Measurements from ENCODE around the gene CLSTN3. TPM values are rescaled to one million over a fixed set of nuclear protein-coding genes. Genes with fewer than 3 reads are reported as not detected.
A peak's percentile ranks its signal among the peaks of the same experiment; 100 is the strongest.

CLSTN3 gene
- total and polyA plus RNA-seq, 9 of the 15 experiments (the other 6 are each of a cell fraction or from before 2014, with no cell fraction given) = 0.08 to 23.2 (median 11.0) TPM

DNA sequence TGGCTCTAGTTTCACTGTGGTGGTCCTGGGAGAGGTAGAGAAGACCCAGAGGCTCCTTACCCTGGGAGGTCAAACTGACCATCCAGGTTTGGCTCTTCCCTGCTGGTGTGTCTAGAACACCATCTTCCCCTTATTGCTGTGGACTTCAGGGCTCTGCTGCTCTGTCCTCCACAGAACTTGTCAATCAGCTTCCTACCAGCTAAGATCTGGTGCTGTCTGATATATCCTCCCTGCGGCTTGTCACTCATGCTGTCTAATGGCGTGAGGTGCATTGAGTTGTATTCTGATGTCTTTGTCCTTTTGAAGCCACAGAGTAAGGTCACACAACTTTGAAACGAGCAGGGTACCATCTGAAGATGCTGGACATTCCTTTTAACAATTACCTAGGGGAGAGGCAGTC lies 14.0 kb upstream of the CLSTN3 start:
- in situ Hi-C loops (cut with MboI) = no loop called here
- DNase-seq (ENCODE audit: extremely low read depth in 1 of 4, low spot score in 3 of 4) = peak in 1 of 4 experiments; percentile 44
- H3K4me1 ChIP-seq (replicated peaks in 1 of 2; ENCODE audit: control insufficient read depth in 2 of 2, insufficient read depth in 2 of 2, low read length in 2 of 2) = peaks cover 8 to 20% of the 10 kb centered on the region in 2 experiments; a peak in 4 of 5 replicates
- CTCF ChIA-PET (ENCODE audit: low intra/inter-chr PET ratio) = no interaction called here
- no TSS peak for BruUV-seq (replicated peaks)
- no peaks in the 10 kb centered on the region for H3K9me1 ChIP-seq (ENCODE audit: control insufficient read depth, insufficient read depth, low read length)
- POLR2A ChIA-PET = interaction anchor here (1.0 kb wide), 1 partner anchor 12 kb away, joined by 5 read pairs; the partner anchor contains the start of gene RBP5
- no peak overlapping the region for H3K27ac ChIP-seq (ENCODE audit: extremely low read depth, low read depth, low read length)
- whole genome bisulfite sequencing (ENCODE audit: insufficient coverage, low coverage, missing lambda C conversion rate) = 6% methylated on average over 3 of the region's 3 CpGs
- peak; percentile 69 for ATAC-seq
- H3K79me2 ChIP-seq (ENCODE audit: control insufficient read depth, insufficient read depth, low read length) = no peaks in the 10 kb centered on the region
- peak; percentile 72 for FAIRE-seq
- H3K36me3 ChIP-seq (ENCODE audit: control insufficient read depth, insufficient read depth, low read length) = peaks cover 2% of the 10 kb centered on the region; the same call in 2 of the 3 replicates
- H3K4me3 ChIP-seq = no peak overlapping the region
- no peak overlapping the region for H2AFZ ChIP-seq (ENCODE audit: low read depth, low read length)
- H3K4me2 ChIP-seq (ENCODE audit: insufficient read depth, low read length) = peak overlapping the region; percentile 12; the same call in 1 of the 2 replicates
- no peaks in the 10 kb centered on the region for H3K9me3 ChIP-seq (replicated peaks; ENCODE audit: control insufficient read depth, insufficient read depth, low read depth, low read length)
- intact Hi-C loops (cut with micrococcal nuclease) = no loop called here
- no peaks in the 10 kb centered on the region for H3K27me3 ChIP-seq (ENCODE audit: control insufficient read depth in 2 of 2, insufficient read depth in 2 of 2, low read length in 2 of 2)
- no peak overlapping the region for H3K9ac ChIP-seq (ENCODE audit: insufficient read depth in 1 of 2, low read depth in 2 of 2, low read length in 2 of 2)
- no peaks in the 10 kb centered on the region for H4K20me1 ChIP-seq (replicated peaks; ENCODE audit: control insufficient read depth, insufficient read depth, low read length)
- TF ChIP-seq, protein P1, sequence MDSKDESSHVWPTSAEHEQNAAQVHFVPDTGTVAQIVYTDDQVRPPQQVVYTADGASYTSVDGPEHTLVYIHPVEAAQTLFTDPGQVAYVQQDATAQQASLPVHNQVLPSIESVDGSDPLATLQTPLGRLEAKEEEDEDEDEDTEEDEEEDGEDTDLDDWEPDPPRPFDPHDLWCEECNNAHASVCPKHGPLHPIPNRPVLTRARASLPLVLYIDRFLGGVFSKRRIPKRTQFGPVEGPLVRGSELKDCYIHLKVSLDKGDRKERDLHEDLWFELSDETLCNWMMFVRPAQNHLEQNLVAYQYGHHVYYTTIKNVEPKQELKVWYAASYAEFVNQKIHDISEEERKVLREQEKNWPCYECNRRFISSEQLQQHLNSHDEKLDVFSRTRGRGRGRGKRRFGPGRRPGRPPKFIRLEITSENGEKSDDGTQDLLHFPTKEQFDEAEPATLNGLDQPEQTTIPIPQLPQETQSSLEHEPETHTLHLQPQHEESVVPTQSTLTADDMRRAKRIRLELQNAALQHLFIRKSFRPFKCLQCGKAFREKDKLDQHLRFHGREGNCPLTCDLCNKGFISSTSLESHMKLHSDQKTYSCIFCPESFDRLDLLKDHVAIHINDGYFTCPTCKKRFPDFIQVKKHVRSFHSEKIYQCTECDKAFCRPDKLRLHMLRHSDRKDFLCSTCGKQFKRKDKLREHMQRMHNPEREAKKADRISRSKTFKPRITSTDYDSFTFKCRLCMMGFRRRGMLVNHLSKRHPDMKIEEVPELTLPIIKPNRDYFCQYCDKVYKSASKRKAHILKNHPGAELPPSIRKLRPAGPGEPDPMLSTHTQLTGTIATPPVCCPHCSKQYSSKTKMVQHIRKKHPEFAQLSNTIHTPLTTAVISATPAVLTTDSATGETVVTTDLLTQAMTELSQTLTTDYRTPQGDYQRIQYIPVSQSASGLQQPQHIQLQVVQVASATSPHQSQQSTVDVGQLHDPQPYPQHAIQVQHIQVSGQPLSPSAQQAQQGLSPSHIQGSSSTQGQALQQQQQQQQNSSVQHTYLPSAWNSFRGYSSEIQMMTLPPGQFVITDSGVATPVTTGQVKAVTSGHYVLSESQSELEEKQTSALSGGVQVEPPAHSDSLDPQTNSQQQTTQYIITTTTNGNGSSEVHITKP (IDR thresholded peaks at IDR 0.05; ENCODE audit: partially characterized antibody) = no peak
- TF ChIP-seq TCF7 (IDR thresholded peaks at IDR 0.05; ENCODE audit: borderline replicate concordance) = no peak
- TF ChIP-seq MAFF (IDR thresholded peaks at IDR 0.05; ENCODE audit: low read length) = no peak
- TF ChIP-seq, protein P2, sequence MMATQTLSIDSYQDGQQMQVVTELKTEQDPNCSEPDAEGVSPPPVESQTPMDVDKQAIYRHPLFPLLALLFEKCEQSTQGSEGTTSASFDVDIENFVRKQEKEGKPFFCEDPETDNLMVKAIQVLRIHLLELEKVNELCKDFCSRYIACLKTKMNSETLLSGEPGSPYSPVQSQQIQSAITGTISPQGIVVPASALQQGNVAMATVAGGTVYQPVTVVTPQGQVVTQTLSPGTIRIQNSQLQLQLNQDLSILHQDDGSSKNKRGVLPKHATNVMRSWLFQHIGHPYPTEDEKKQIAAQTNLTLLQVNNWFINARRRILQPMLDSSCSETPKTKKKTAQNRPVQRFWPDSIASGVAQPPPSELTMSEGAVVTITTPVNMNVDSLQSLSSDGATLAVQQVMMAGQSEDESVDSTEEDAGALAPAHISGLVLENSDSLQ (IDR thresholded peaks at IDR 0.05) = peak; percentile 90
- TF ChIP-seq, protein P3, sequence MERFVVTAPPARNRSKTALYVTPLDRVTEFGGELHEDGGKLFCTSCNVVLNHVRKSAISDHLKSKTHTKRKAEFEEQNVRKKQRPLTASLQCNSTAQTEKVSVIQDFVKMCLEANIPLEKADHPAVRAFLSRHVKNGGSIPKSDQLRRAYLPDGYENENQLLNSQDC (CRISPR knock-in tag; IDR thresholded peaks at IDR 0.05) = no peak
- TF ChIP-seq, protein P4, sequence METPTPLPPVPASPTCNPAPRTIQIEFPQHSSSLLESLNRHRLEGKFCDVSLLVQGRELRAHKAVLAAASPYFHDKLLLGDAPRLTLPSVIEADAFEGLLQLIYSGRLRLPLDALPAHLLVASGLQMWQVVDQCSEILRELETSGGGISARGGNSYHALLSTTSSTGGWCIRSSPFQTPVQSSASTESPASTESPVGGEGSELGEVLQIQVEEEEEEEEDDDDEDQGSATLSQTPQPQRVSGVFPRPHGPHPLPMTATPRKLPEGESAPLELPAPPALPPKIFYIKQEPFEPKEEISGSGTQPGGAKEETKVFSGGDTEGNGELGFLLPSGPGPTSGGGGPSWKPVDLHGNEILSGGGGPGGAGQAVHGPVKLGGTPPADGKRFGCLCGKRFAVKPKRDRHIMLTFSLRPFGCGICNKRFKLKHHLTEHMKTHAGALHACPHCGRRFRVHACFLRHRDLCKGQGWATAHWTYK (CRISPR knock-in tag; IDR thresholded peaks at IDR 0.05) = no peak
- TF ChIP-seq MEIS2 (IDR thresholded peaks at IDR 0.05; ENCODE audit: partially characterized antibody) = peak; percentile 57
- TF ChIP-seq, protein P5, sequence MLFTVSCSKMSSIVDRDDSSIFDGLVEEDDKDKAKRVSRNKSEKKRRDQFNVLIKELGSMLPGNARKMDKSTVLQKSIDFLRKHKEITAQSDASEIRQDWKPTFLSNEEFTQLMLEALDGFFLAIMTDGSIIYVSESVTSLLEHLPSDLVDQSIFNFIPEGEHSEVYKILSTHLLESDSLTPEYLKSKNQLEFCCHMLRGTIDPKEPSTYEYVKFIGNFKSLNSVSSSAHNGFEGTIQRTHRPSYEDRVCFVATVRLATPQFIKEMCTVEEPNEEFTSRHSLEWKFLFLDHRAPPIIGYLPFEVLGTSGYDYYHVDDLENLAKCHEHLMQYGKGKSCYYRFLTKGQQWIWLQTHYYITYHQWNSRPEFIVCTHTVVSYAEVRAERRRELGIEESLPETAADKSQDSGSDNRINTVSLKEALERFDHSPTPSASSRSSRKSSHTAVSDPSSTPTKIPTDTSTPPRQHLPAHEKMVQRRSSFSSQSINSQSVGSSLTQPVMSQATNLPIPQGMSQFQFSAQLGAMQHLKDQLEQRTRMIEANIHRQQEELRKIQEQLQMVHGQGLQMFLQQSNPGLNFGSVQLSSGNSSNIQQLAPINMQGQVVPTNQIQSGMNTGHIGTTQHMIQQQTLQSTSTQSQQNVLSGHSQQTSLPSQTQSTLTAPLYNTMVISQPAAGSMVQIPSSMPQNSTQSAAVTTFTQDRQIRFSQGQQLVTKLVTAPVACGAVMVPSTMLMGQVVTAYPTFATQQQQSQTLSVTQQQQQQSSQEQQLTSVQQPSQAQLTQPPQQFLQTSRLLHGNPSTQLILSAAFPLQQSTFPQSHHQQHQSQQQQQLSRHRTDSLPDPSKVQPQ (CRISPR knock-in tag; IDR thresholded peaks at IDR 0.05; ENCODE audit: borderline replicate concordance) = no peak
- TF ChIP-seq ILF3 (IDR thresholded peaks at IDR 0.05; ENCODE audit: borderline replicate concordance) = no peak
- TF ChIP-seq, protein P6, sequence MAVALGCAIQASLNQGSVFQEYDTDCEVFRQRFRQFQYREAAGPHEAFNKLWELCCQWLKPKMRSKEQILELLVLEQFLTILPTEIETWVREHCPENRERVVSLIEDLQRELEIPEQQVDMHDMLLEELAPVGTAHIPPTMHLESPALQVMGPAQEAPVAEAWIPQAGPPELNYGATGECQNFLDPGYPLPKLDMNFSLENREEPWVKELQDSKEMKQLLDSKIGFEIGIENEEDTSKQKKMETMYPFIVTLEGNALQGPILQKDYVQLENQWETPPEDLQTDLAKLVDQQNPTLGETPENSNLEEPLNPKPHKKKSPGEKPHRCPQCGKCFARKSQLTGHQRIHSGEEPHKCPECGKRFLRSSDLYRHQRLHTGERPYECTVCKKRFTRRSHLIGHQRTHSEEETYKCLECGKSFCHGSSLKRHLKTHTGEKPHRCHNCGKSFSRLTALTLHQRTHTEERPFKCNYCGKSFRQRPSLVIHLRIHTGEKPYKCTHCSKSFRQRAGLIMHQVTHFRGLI (CRISPR knock-in tag; IDR thresholded peaks at IDR 0.05) = no peak

Data from K562 (cell line).